Adipocyte (in vitro differentiated cells): ENCODE data around the gene PSMD1.
A peak's percentile ranks its signal among the peaks of the same experiment; 100 is the strongest.

Experiments used
- DNase-seq: peaks from one replicate; pipeline ENCODE4 v3.0.0-alpha.2; 2015; ENCODE audit warnings: low read depth
- H3K27me3 ChIP-seq: replicated peaks from 2 replicates; pipeline ENCODE4 v1.7.0; 2013; ENCODE audit warnings: mild to moderate bottlenecking, low read length, moderate library complexity; ENCODE audit not compliant: control insufficient read depth, insufficient read depth
- H3K36me3 ChIP-seq: 2 replicates; pipeline ENCODE4 v1.7.0; 2013; ENCODE audit warnings: low read length, mild to moderate bottlenecking, moderate library complexity; ENCODE audit not compliant: control insufficient read depth, insufficient read depth, severe bottlenecking
- H3K4me1 ChIP-seq: 2 replicates; pipeline ENCODE4 v1.7.0; 2013; ENCODE audit warnings: mild to moderate bottlenecking, low read length, moderate library complexity; ENCODE audit not compliant: control insufficient read depth, insufficient read depth
- H3K4me3 ChIP-seq: 2 replicates; pipeline ENCODE4 v1.7.0; 2013; ENCODE audit warnings: mild to moderate bottlenecking, low read length, moderate library complexity
- H3K9ac ChIP-seq: 2 replicates; pipeline ENCODE4 v1.7.0; 2013; ENCODE audit warnings: mild to moderate bottlenecking, low read length, moderate library complexity
- H3K9me3 ChIP-seq: 2 replicates; pipeline ENCODE4 v1.7.0; 2013; ENCODE audit warnings: mild to moderate bottlenecking, low read length, moderate library complexity; ENCODE audit not compliant: control insufficient read depth

PSMD1 gene

GRCh38 chr2:231123362-231123898 is 66.8 kb downstream of the PSMD1 start:
- Histone ChIP-seq H3K4me3 (peak overlapping the region; percentile 69), H3K27me3 (no peaks in the 10 kb centered on the region), H3K36me3 (peaks cover 7% of the 10 kb centered on the region), H3K9me3 (no peaks in the 10 kb centered on the region), H3K9ac (peak overlapping the region; percentile 25), H3K4me1 (peaks cover 29% of the 10 kb centered on the region)
- no peak for DNase-seq

GRCh38 chr2:231124838-231125568 is 68.3 kb downstream of the PSMD1 start, which contains the start of gene HTR2B:
Gene HTR2B, minus strand, starts transcription at chr2:231125042. Its CDS starts 1,278 bp downstream, at chr2:231123764.
- no peaks in the 10 kb centered on the region for H3K9me3 ChIP-seq
- peaks cover 35% of the 10 kb centered on the region for H3K4me1 ChIP-seq
- no peak for DNase-seq
- H3K4me3 ChIP-seq = peak within 1 kb of the TSS; percentile 69
- no peaks in the 10 kb centered on the region for H3K27me3 ChIP-seq
- peak within 1 kb of the TSS; percentile 65 for H3K9ac ChIP-seq
- peaks cover 3% of the 10 kb centered on the region for H3K36me3 ChIP-seq

- Histone ChIP-seq H3K4me1 (peaks cover 44% of the 10 kb centered on the region), H3K36me3 (no peaks in the 10 kb centered on the region), H3K9me3 (no peaks in the 10 kb centered on the region), H3K27me3 (no peaks in the 10 kb centered on the region), H3K4me3 (no peak overlapping the region), H3K9ac (no peak overlapping the region)
- DNase-seq = no peak
Observed at GRCh38 chr2:231126123-231126522, 69.5 kb downstream of the PSMD1 start.

- no peaks in the 10 kb centered on the region for H3K27me3 ChIP-seq
- H3K9me3 ChIP-seq = no peaks in the 10 kb centered on the region
- no peaks in the 10 kb centered on the region for H3K36me3 ChIP-seq
Observed at GRCh38 chr2:231127480-231127879, 70.8 kb downstream of the PSMD1 start.

GRCh38 chr2:231127936-231128335 is 71.3 kb downstream of the PSMD1 start:
- Histone ChIP-seq H3K4me1 (peaks cover 53% of the 10 kb centered on the region), H3K4me3 (no peak overlapping the region), H3K9ac (no peak overlapping the region), H3K36me3 (no peaks in the 10 kb centered on the region), H3K27me3 (no peaks in the 10 kb centered on the region), H3K9me3 (no peaks in the 10 kb centered on the region)
- DNase-seq = no peak

More at GRCh38 chr2:231127480-231127879, 70.8 kb downstream of the PSMD1 start:
- DNase-seq = no peak
- Histone ChIP-seq H3K4me1 (peaks cover 52% of the 10 kb centered on the region), H3K9ac (no peak overlapping the region), H3K4me3 (no peak overlapping the region)

- no peak for DNase-seq
- Histone ChIP-seq H3K9ac (no peak overlapping the region), H3K36me3 (no peaks in the 10 kb centered on the region), H3K9me3 (no peaks in the 10 kb centered on the region), H3K4me1 (peaks cover 51% of the 10 kb centered on the region), H3K27me3 (no peaks in the 10 kb centered on the region), H3K4me3 (no peak overlapping the region)
Observed at GRCh38 chr2:231128541-231128940, 71.9 kb downstream of the PSMD1 start.

- Histone ChIP-seq H3K4me1 (peaks cover 51% of the 10 kb centered on the region), H3K36me3 (no peaks in the 10 kb centered on the region), H3K27me3 (no peaks in the 10 kb centered on the region), H3K9me3 (no peaks in the 10 kb centered on the region), H3K4me3 (no peak overlapping the region), H3K9ac (no peak overlapping the region)
- peak; percentile 57 for DNase-seq
Observed at GRCh38 chr2:231129216-231129615, 72.5 kb downstream of the PSMD1 start.

GRCh38 chr2:231130336-231131056 is 73.8 kb downstream of the PSMD1 start:
- Histone ChIP-seq H3K36me3 (no peaks in the 10 kb centered on the region), H3K9ac (no peak overlapping the region), H3K4me1 (peaks cover 54% of the 10 kb centered on the region), H3K9me3 (no peaks in the 10 kb centered on the region), H3K4me3 (no peak overlapping the region), H3K27me3 (no peaks in the 10 kb centered on the region)
- no peak for DNase-seq

GRCh38 chr2:231132129-231132528 is 75.5 kb downstream of the PSMD1 start:
- Histone ChIP-seq H3K9me3 (no peaks in the 10 kb centered on the region), H3K4me1 (peaks cover 57% of the 10 kb centered on the region), H3K36me3 (no peaks in the 10 kb centered on the region), H3K4me3 (no peak overlapping the region), H3K9ac (no peak overlapping the region), H3K27me3 (no peaks in the 10 kb centered on the region)
- peak; percentile 64 for DNase-seq

GRCh38 chr2:231133365-231134099 is 76.9 kb downstream of the PSMD1 start:
- peak; percentile 60 for DNase-seq
- no peak overlapping the region for H3K4me3 ChIP-seq
- peaks cover 57% of the 10 kb centered on the region for H3K4me1 ChIP-seq
- no peaks in the 10 kb centered on the region for H3K27me3 ChIP-seq
- peak overlapping the region; percentile 49 for H3K9ac ChIP-seq
- no peaks in the 10 kb centered on the region for H3K9me3 ChIP-seq
- H3K36me3 ChIP-seq = peaks cover 6% of the 10 kb centered on the region
